Jurkat, Clone E6-1 (cell line): Measurements from ENCODE around the gene MYOZ3.

Experiments
- DNase-seq: peaks from one replicate; pipeline ENCODE4 v3.0.0-alpha.2; 2011; ENCODE audit warnings: low read depth, low spot score
- H3K4me3 ChIP-seq: 2 replicates; pipeline ENCODE4 v1.5.1; 2011; ENCODE audit warnings: mild to moderate bottlenecking, low read length, control low read depth, moderate library complexity

The MYOZ3 gene

DNA sequence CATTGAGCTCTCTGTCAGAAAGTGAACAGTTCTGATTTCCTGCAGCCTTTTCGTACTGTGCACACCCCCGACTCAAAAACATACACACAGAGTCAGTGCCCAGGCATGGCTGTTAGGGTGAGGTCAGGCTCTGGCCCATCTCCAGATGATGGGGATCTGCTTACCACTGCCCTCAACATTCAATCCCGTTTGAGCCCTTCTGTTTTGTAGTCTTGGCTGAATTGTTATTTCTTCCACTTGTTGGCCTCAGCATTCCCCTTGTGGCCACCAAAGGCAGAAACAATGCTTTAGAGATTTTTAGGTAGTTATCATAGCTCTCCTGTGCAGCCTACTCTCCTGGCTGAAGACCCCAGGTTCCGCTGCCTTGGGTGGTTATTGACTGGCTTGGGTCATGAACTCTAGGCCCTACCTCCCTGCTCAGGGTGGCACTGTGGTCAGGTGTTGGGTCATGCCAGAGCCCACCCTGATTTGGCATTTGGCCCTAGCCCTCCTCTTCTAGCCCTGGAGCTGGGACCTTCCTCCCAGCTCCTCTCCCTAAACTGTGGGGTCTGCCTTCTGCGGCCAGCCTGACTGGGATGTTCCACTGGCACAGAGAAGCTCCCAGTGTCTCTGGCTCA is 7.8 kb upstream of the MYOZ3 start:
- no peak for DNase-seq

DNA sequence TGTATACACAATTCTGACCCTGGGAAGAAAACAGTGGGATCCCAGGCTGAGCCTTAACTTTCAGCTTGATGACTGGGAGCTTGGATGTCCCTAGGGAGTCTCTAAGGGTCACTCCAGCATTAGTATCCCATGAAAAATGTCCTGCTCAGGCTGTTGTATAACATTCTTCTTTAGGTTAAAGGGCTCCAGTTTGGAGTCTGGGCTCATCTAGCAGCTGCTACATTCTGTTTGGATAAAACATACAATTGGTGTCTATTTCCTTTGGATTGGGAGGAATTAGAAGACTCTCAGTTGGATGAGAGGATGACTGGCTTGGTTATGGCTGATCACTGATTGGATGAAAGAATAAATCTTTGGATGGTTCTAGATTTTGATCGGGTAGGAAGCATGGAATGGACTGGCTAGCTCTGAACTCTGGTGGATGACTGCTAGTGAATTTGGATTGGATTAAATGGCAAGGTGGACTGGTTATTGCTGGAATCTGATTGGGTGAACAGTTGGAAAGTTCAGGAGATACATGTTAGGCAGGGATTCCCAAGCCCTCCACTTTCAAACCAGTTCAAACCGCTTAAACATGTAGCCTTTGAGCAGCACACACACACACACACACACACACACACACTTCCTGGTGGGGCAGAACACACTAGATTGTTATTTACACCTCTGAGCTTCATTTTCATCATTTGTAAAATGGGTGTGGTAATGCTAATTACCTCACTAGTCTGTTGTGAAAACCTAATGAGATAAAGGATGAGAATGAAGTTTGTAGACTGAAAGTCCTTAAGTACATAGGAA is 7.1 kb upstream of the MYOZ3 start:
- no peak overlapping the region for H3K4me3 ChIP-seq
- no peak for DNase-seq

More for the DNA sequence above, 7.8 kb upstream of the MYOZ3 start:
- no peak overlapping the region for H3K4me3 ChIP-seq

DNA sequence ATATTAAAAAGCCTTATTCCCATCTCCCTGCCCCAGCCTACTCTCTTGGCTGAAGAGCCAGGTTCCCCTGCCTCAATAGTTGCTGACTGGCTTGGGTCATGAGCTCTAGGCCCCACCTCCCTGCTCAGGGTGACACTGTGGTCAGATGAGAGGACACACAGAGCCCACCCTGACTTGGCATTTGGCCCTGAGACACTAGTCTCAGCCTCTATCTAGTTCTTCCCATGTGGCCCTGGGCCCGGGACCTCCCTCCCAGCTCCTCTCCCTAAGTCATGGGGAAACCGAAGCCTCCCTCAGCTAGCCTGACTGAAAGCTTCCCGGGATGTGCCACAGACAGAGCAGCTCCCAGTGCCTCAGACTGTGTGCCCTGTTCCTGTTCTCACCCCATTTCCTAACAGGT is 5.8 kb upstream of the MYOZ3 start:
- no peak overlapping the region for H3K4me3 ChIP-seq
- no peak for DNase-seq

DNA sequence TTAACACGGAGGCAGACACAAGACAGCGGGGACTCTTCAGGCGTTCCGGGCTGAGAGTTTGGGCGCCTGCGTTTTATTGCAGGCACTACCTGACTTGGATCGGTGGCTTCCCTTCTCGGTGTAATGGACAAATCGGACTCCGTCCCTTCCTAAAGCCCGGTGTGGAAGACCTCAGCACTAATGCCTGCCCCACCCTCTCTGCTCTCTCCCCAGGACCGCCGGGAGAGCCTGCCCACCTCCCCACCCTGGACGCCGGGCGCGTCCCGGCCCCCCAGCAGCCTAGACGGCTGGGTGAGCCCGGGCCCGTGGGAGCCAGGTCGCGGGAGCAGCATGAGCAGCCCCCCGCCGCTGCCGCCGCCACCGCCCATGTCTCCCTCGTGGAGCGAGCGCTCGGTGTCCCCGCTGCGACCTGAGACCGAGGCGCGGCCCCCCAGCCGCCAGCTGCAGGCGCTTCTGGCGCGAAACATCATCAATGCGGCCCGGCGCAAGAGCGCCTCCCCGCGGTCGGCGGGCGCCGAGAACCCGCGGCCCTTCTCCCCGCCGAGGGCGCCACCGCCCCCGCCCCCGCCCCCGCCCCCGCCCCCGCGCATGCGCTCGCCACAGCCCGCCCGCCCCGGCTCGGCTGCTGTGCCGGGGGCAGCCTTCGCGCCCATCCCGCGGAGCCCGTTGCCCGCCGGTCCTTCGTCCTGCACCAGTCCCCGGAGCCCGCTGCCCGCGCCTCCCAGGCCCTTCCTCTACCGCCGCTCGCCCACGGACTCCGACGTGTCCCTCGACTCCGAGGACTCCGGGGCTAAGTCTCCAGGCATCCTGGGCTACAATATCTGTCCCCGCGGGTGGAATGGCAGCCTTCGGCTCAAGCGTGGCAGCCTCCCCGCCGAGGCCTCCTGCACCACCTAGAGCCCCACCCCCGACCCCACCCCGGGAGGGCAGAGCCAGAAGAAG is 4.6 kb upstream of the MYOZ3 start:
- peak; percentile 62 for DNase-seq
- H3K4me3 ChIP-seq, result peak overlapping the region; percentile 70

DNA sequence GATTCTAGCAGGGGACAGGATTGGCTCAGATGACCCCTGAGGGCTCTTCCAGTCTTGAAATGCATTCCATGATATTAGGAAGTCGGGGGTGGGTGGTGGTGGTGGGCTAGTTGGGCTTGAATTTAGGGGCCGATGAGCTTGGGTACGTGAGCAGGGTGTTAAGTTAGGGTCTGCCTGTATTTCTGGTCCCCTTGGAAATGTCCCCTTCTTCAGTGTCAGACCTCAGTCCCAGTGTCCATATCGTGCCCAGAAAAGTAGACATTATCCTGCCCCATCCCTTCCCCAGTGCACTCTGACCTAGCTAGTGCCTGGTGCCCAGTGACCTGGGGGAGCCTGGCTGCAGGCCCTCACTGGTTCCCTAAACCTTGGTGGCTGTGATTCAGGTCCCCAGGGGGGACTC is 2.9 kb upstream of the MYOZ3 start:
- H3K4me3 ChIP-seq, result no peak overlapping the region
- DNase-seq, result no peak

DNA sequence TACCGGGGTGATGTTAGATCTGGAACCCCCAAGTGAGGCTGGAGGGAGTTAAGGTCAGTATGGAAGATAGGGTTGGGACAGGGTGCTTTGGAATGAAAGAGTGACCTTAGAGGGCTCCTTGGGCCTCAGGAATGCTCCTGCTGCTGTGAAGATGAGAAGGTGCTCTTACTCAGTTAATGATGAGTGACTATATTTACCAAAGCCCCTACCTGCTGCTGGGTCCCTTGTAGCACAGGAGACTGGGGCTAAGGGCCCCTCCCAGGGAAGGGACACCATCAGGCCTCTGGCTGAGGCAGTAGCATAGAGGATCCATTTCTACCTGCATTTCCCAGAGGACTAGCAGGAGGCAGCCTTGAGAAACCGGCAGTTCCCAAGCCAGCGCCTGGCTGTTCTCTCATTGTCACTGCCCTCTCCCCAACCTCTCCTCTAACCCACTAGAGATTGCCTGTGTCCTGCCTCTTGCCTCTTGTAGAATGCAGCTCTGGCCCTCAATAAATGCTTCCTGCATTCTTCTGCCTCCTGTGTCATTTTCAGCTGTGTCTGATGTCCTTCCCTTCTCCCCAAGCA is 2.3 kb upstream of the MYOZ3 start:
- H3K4me3 ChIP-seq, result no peak overlapping the region
- no peak for DNase-seq

DNA sequence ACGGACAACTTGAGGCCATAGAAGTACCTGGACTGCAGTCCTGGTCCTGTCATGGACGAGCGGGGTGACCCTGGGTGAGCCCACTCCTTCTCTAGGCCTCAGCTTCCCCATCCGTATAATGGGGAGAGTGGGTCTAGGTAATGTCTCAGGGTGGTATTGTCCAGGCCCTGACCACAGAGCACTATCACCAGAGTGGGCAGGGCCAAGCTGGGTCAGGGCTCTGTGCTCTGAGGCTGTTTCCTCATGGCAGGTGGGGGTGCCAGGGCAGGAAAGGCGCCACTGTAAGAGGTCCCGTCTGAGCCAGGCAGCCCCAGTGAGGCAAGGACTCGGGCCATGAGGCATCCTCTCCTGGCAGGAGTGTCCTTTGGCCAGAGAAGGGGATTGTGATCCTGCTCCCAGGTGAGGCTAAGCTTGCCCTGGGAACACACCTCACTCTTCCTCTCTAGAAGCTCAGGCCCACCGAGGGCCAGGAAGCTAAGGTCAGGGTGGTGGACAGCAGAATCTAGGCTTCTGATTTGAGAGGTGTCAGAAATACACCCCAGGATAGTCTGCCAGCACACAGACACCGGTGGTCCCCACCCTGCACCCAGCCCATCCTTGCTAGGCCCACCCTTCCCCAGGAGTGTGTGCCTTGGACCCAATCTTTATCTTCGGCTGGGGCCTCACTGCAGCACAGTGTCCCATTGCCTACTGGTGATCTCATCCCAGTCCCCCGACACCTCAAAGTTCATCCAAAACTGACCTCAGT is 1.5 kb upstream of the MYOZ3 start:
- no peak overlapping the region for H3K4me3 ChIP-seq
- DNase-seq, result no peak

DNA sequence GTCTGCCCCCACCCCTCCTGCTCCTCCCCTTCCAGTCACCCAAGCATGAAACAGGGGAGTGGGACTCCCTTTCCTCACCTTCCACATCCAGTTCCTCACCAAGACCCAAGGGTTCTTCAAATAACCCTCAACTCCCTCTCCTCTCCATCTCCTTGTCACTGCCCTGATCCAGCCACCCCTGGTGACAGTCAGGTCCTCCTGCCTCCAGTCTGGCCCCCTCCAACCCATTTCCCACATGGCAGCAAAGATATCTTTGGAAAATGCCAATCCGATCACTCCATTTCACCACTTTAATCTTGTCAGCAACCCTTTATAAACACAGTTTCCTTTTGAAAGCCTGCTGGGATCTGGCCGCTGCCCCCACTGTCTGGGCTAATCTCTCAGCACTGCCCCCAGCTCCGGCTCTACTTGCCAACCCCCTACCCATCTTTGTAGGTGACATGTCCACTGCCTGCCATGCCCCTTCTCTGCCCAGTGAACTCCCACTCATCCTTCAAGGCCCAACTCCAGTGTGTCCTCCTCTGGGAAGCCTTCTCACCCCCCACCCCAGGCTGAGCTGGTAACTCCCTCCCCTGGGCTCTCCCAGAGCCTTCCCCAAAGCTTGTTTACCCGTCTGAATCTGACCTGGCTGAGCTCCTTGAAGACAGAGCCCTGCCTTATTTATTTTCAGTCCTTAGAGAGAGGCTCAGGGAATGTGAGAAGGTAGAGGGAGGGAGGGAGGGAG is 781 bp upstream of the MYOZ3 start:
- DNase-seq, result no peak
- no peak overlapping the region for H3K4me3 ChIP-seq

DNA sequence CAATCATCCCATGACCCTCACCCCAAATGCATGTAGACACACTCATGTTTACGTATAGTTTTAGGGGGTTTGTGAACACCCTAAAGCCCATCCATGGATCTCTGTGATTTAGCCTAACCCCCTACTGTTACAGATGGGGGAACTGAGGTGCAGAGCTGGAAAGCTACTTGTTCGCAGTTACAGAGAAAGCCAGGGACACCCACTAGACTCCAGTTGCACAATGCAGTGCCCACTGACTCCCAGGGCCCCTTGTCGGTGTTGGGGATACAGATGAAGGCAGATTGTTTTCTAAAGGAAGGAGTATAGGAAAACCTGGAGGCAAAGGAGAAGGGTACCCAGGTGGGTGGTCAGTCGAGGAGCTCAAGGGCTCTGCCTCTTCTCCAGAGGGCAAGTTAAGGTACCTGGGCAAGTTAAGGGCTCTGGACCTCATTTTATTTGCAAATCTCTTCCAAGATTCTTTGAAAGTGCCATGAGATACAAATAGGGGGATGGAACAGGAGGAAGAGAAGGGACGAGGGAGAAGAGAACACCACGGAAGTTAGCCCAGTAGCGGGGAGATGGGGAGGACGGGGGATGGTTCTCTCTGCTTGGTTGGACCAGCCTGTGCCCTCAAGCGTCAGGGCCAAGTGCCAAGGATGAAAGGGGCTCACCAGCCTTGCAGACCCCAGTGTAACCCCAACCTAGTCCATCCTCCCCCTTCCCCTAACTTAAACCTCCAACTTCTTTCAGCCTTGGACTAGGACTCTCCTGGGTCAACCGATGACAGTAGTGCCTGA is 958 bp downstream of the MYOZ3 start:
- H3K4me3 ChIP-seq, result no peak overlapping the region
- DNase-seq, result no peak

DNA sequence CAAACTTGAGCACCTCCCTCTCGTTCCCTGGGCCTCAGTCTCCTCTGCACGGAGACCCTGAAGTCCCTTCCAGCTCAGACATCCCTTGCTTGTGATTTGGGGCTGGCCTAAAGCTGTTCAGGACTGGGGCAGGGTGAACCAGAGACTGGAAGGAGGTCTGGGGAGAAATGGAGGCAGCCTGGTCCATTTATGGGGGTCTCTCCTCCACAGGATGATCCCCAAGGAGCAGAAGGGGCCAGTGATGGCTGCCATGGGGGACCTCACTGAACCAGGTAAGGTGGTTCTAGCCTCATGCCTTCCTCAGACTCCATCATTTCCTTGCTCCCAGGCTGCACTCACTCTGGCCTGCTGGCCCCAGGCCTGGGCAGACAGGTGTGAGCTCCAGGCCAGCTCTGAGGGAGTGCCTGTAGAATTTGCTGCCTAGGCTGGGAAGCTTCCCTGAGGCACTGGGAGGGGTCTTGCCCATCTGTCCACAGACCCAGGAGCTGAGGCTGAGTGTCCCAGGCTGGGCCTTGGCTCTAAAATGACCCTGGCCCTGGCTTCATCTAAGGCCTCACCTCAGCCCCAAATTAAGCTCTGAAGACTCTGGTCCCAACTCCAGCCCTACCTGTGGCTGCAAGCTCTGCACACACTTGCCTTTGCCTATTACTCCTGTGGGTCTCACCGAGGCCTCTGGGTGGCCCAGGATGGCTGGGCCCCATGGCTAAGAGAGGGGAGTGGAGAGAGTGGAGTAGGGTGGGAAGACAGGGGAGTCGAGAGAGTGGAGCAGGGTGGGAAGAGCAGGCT is 1.9 kb downstream of the MYOZ3 start:
- no peak for DNase-seq
- H3K4me3 ChIP-seq, result no peak overlapping the region

DNA sequence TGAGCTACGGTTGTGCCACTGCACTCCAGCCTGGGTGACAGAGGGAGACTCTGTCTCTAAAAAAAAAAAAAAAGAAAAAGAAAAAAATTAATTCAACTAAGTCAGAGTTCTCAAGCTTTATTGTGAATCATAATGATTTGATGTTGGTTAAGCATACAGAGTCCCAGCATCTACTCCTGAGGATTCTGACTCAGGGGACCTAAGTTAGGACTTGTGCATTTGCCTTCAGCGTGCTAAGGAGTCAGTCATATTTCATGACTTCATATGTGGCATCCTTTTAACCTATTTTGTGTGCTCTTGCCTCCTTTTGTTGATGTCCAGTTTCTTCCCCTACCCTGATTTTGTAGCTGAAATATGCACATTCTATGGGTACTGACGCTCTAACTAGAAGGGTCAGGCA is 2.9 kb downstream of the MYOZ3 start:
- H3K4me3 ChIP-seq, result no peak overlapping the region
- no peak for DNase-seq

DNA sequence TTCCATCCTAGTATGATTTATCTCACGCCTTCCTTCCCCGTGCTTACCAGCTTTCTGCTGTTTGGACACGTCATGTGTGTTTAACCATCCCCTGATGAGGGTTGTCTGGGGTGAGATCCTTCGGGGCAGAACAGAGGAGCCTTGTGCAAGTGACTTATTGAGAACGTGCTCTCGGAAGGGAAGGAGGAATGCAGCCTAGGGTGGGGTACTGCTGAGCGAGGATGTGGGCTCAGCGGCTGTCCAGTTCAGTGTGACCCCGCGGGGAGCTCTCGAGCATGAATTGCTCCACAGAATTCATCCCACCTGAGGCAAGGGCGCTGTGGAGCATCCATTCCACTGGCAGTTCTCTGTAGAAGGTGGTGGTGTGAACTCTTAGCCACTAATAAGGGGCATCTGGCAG is 4.0 kb downstream of the MYOZ3 start:
- DNase-seq, result no peak
- H3K4me3 ChIP-seq, result no peak overlapping the region

DNA sequence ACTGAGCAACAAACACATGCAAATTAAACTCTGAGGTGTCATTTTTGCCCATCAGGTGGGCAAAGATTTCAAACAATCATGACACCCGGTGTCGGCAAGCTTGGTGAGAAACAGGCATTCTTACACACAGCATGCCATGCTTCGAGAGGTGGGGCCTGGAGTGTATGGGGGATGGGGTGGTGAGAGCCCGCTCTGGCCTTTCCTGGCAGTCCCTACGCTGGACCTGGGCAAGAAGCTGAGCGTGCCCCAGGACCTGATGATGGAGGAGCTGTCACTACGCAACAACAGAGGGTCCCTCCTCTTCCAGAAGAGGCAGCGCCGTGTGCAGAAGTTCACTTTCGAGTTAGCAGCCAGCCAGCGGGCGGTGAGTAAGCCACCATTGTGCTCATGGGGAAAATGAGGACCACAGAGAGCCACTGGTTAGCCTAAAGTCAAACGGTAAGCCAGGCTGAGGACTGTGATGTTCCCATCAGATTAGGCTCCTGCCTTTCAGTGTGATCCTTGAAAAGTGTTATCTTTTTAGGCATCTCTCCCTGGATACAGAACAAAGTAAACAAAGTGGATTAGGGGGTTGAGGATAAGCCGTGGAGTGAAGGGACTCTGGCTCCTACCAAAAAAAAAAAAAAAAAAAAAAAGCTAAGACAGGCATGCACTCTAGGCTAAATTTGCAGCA is 9.4 kb downstream of the MYOZ3 start:
- no peak overlapping the region for H3K4me3 ChIP-seq
- no peak for DNase-seq

DNA sequence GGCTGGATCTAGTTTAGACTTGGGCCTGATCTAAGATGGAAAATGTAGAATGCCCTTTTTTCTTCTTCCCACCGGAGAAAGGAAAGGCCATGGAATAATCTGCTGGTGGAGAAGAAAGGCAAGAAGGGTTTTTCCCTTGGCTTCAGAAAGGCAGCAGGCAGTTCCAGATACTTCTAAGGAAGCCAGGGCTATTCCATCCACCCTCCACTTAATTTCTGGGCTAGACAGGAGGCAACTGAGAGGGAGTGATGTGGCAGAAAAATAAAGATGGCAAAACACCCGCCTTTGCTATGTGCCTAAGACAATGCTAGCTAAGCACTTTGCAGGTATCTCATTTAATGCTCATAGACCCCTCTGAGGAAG is 9.9 kb downstream of the MYOZ3 start:
- H3K4me3 ChIP-seq, result no peak overlapping the region
- no peak for DNase-seq

DNA sequence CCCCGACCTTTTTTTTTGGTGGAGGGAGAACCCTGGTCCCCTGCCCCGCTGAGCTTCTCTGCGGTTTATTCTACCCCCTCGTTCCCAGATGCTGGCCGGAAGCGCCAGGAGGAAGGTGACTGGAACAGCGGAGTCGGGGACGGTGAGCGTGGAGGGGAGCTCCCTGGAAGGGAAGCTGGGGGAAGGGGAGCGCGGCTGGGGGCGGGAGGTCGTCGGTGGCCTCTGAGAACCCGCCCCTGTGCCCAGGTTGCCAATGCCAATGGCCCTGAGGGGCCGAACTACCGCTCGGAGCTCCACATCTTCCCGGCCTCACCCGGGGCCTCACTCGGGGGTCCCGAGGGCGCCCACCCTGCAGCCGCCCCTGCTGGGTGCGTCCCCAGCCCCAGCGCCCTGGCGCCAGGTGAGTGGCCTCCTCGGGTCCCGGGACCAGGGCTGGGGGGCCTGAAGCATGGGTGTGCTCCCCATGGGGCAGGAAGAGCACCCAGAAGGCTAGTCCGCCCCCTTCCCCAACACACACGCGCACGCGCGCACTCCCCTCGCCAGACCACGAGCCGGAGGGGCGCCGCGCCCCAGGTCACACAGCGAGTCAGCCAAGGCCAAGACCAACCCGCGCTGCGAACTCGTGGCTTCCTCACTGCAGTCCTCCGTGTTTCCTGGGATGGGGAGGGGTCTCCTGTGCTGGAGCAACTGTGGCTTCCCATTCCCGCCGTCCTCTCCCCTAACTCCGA is 10.6 kb downstream of the MYOZ3 start:
- DNase-seq, result no peak
- H3K4me3 ChIP-seq, result peak overlapping the region; percentile 55
